Measurements from ENCODE around the gene SBNO2.

DNA sequence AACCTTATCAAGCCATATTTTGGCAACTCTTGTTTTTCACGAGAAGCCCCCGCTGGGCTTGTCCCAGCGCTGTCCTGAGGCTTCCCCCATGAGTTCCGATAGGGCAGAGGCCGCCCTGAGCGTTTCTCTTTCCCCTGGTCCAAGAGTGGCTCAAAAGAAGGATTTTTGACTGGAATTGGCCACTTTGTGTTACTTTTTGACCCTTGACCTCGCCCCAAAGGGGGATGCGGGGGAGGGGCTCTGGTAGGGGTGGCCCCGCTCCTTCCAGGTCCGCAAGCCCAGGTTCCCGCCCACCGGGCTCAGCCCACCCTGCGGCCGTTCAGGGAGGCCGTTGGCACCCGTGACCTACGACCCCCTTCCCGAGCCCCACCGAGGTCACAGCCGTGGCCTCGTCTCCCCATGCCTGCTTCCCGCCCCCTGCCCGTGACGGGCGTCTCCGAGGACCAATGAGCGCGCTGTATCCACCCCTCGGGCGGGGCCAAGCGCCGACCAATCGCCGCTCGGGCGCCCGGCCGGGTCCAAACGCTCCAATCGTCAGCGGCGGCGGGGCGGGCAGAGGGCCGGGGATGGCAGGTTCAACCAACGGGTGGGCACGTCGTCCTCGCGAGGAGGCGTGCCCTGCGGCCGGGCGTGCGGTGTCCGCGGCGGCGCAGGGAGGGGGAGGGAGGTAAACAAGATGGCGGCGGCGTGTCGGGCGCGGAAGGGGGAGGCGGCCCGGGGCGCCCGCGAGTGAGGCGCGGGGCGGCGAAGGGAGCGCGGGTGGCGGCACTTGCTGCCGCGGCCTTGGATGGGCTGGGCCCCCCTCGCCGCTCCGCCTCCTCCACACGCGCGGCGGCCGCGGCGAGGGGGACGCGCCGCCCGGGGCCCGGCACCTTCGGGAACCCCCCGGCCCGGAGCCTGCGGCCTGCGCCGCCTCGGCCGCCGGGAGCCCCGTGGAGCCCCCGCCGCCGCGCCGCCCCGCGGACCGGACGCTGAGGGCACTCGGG, 31.3 kb upstream of the SBNO2 start, which contains the start of gene STK11:
- TF ChIP-seq, protein P1, sequence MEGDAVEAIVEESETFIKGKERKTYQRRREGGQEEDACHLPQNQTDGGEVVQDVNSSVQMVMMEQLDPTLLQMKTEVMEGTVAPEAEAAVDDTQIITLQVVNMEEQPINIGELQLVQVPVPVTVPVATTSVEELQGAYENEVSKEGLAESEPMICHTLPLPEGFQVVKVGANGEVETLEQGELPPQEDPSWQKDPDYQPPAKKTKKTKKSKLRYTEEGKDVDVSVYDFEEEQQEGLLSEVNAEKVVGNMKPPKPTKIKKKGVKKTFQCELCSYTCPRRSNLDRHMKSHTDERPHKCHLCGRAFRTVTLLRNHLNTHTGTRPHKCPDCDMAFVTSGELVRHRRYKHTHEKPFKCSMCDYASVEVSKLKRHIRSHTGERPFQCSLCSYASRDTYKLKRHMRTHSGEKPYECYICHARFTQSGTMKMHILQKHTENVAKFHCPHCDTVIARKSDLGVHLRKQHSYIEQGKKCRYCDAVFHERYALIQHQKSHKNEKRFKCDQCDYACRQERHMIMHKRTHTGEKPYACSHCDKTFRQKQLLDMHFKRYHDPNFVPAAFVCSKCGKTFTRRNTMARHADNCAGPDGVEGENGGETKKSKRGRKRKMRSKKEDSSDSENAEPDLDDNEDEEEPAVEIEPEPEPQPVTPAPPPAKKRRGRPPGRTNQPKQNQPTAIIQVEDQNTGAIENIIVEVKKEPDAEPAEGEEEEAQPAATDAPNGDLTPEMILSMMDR (IDR thresholded peaks at IDR 0.05) = no peak
- TF ChIP-seq POLR2A (IDR thresholded peaks at IDR 0.05) = peak in 1 of 2 donors; percentile 74

Measured in vagina (tissue), 2 donors.